Neural cell (in vitro differentiated cells): Measurements from ENCODE around the gene CD6. TPM values are rescaled to one million over a fixed set of nuclear protein-coding genes. Genes with fewer than 3 reads are reported as not detected.

Experiments
- H2AFZ ChIP-seq: fragments of 200-600, 300-800 bp; sonication (generic), shearing (Covaris generic); 2 replicates; pipeline ENCODE4 v1.6.0; 2014; ENCODE audit warnings: low read depth, mild to moderate bottlenecking, antibody characterized with exemption, low read length, moderate library complexity
- H3F3A ChIP-seq: fragments of 200-600 bp; shearing (Covaris generic); 2 replicates; pipeline ENCODE4 v1.6.1; 2016; ENCODE audit warnings: mild to moderate bottlenecking, moderate library complexity, mixed read lengths, antibody characterized with exemption, low read length; ENCODE audit not compliant: insufficient read depth, poor library complexity, severe bottlenecking
- H3K27ac ChIP-seq: fragments of 200-600, 300-800 bp; sonication (generic), shearing (Covaris generic); 2 replicates; pipeline ENCODE4 v1.5.1; 2014; ENCODE audit warnings: mild to moderate bottlenecking, low read length, moderate library complexity
- H3K27me3 ChIP-seq: fragments of 300-800, 200-600 bp; sonication (generic), shearing (Covaris generic); 2 replicates; pipeline ENCODE4 v1.6.0; 2014; ENCODE audit warnings: mild to moderate bottlenecking, low read depth, low read length, moderate library complexity; ENCODE audit not compliant: insufficient read depth
- H3K36me3 ChIP-seq: fragments of 300-800, 200-600 bp; sonication (generic), shearing (Covaris generic); 2 replicates; pipeline ENCODE4 v1.5.1; 2014; ENCODE audit warnings: mild to moderate bottlenecking, antibody characterized with exemption, low read length, moderate library complexity; ENCODE audit not compliant: insufficient read depth
- H3K4me2 ChIP-seq: fragments of 300-800, 200-600 bp; sonication (generic), shearing (Covaris generic); 2 replicates; pipeline ENCODE4 v1.6.0; 2014; ENCODE audit warnings: mild to moderate bottlenecking, low read length
- H3K4me3 ChIP-seq: fragments of 300-800, 200-600 bp; sonication (generic), shearing (Covaris generic); 2 replicates; pipeline ENCODE4 v1.5.1; 2014; ENCODE audit warnings: mild to moderate bottlenecking, low read length, moderate library complexity
- H3K79me2 ChIP-seq: fragments of 200-600 bp; shearing (Covaris generic); replicated peaks from 2 replicates; pipeline ENCODE4 v1.6.0; 2014; ENCODE audit warnings: mild to moderate bottlenecking, low read length, moderate library complexity; ENCODE audit not compliant: insufficient read depth
- H3K9ac ChIP-seq: fragments of 300-800, 200-600 bp; sonication (generic), shearing (Covaris generic); 2 replicates; pipeline ENCODE4 v1.6.1; 2016; ENCODE audit warnings: mild to moderate bottlenecking, low read length, mixed read lengths
- H3K9me2 ChIP-seq: fragments of 200-600 bp; shearing (Covaris generic); 2 replicates; pipeline ENCODE4 v1.6.1; 2016; ENCODE audit warnings: mild to moderate bottlenecking, low read length, mixed read lengths; ENCODE audit not compliant: insufficient read depth
- H3K9me3 ChIP-seq: fragments of 200-600, 300-800 bp; sonication (generic), shearing (Covaris generic); 2 replicates; pipeline ENCODE4 v1.6.1; 2016; ENCODE audit warnings: mild to moderate bottlenecking, mixed run types, low read length, moderate library complexity, mixed read lengths
- H4K20me1 ChIP-seq: fragments of 200-600 bp; shearing (Covaris generic); 2 replicates; pipeline ENCODE4 v1.6.1; 2016; ENCODE audit warnings: mild to moderate bottlenecking, mixed run types; ENCODE audit not compliant: insufficient read depth
- EP300 ChIP-seq: fragments of 450-650 bp; conservative IDR thresholded peaks from 2 replicates; pipeline ENCODE4 v1.6.1; 2014; ENCODE audit warnings: antibody characterized with exemption, mild to moderate bottlenecking, moderate library complexity; ENCODE audit not compliant: poor library complexity, severe bottlenecking
- EZH2 ChIP-seq: fragments of 200-600, 300-800 bp; shearing (Covaris generic), sonication (generic); IDR thresholded peaks from 2 replicates; pipeline ENCODE4 v1.6.1; 2014; ENCODE audit warnings: antibody characterized with exemption, low read length, borderline replicate concordance, mild to moderate bottlenecking; ENCODE audit not compliant: insufficient read depth, poor library complexity, severe bottlenecking
- MXI1 ChIP-seq: fragments of 450-650 bp; conservative IDR thresholded peaks from 2 replicates; pipeline ENCODE4 v1.6.1; 2014; ENCODE audit warnings: antibody characterized with exemption, mild to moderate bottlenecking; ENCODE audit not compliant: poor library complexity, severe bottlenecking
- POLR2AphosphoS5 ChIP-seq: IDR thresholded peaks from 2 replicates; pipeline ENCODE4 v1.6.1; 2012
- RAD21 ChIP-seq: fragments of 450-650 bp; conservative IDR thresholded peaks from 2 replicates; pipeline ENCODE4 v1.6.1; 2014; ENCODE audit warnings: antibody characterized with exemption, mild to moderate bottlenecking, moderate library complexity
- SMC3 ChIP-seq: fragments of 450-650 bp; conservative IDR thresholded peaks from 2 replicates; pipeline ENCODE4 v1.6.1; 2014; ENCODE audit warnings: antibody characterized with exemption, mild to moderate bottlenecking, moderate library complexity; ENCODE audit not compliant: poor library complexity
- TAF1 ChIP-seq: IDR thresholded peaks from 2 replicates; pipeline ENCODE4 v1.6.1; 2012; ENCODE audit warnings: low read depth
- polyA plus RNA-seq: library from polyadenylated mRNA; depleted of rRNA; stranded (reverse); fragments of >200 nt; gene quantifications from 2 replicates; pipeline ENCODE4 v1.2.3, GENCODE V29; 2014
- TF ChIP-seq, protein P1 (sequence below): IDR thresholded peaks from 2 replicates; pipeline ENCODE4 v1.6.1; 2012; ENCODE audit warnings: borderline replicate concordance
- TF ChIP-seq, protein P2 (sequence below): fragments of 450-650 bp; IDR thresholded peaks from 2 replicates; pipeline ENCODE4 v1.5.1; 2014; ENCODE audit warnings: antibody characterized with exemption, mild to moderate bottlenecking, moderate library complexity; ENCODE audit not compliant: poor library complexity, severe bottlenecking

CD6 gene
- polyA plus RNA-seq, 1 donor from 2014 or later: not detected

DNA sequence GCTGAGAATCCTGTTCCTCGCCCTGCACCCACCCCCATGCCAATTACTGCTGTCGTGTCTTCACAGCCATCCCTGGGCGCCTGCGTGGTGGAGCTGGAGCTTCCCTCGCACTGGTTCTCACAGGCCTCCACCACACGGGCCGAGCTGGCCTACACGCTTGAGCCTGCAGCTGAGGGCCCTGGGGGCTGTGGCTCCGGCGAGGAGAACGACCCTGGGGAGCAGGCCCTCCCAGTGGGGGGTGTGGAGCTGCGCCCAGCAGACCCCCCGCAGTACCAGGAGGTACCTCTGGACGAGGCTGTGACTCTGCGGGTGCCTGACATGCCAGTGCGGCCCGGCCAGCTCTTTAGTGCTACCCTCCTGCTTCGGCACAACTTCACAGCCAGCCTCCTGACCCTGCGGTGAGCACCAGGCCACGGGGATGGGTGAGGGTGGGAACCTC is 42.9 kb upstream of the CD6 start:
- no peaks in the 10 kb centered on the region for H3F3A ChIP-seq
- H3K9ac ChIP-seq: no peak overlapping the region
- no peak overlapping the region for H3K27ac ChIP-seq
- TF ChIP-seq EP300: no peak
- TF ChIP-seq POLR2AphosphoS5: no peak
- no peak for TF ChIP-seq SMC3
- no peak for TF ChIP-seq RAD21
- no peak for TF ChIP-seq TAF1
- TF ChIP-seq EZH2: no peak
- no peak for TF ChIP-seq MXI1
- TF ChIP-seq, protein P1, sequence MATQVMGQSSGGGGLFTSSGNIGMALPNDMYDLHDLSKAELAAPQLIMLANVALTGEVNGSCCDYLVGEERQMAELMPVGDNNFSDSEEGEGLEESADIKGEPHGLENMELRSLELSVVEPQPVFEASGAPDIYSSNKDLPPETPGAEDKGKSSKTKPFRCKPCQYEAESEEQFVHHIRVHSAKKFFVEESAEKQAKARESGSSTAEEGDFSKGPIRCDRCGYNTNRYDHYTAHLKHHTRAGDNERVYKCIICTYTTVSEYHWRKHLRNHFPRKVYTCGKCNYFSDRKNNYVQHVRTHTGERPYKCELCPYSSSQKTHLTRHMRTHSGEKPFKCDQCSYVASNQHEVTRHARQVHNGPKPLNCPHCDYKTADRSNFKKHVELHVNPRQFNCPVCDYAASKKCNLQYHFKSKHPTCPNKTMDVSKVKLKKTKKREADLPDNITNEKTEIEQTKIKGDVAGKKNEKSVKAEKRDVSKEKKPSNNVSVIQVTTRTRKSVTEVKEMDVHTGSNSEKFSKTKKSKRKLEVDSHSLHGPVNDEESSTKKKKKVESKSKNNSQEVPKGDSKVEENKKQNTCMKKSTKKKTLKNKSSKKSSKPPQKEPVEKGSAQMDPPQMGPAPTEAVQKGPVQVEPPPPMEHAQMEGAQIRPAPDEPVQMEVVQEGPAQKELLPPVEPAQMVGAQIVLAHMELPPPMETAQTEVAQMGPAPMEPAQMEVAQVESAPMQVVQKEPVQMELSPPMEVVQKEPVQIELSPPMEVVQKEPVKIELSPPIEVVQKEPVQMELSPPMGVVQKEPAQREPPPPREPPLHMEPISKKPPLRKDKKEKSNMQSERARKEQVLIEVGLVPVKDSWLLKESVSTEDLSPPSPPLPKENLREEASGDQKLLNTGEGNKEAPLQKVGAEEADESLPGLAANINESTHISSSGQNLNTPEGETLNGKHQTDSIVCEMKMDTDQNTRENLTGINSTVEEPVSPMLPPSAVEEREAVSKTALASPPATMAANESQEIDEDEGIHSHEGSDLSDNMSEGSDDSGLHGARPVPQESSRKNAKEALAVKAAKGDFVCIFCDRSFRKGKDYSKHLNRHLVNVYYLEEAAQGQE: no peak
- TF ChIP-seq, protein P2, sequence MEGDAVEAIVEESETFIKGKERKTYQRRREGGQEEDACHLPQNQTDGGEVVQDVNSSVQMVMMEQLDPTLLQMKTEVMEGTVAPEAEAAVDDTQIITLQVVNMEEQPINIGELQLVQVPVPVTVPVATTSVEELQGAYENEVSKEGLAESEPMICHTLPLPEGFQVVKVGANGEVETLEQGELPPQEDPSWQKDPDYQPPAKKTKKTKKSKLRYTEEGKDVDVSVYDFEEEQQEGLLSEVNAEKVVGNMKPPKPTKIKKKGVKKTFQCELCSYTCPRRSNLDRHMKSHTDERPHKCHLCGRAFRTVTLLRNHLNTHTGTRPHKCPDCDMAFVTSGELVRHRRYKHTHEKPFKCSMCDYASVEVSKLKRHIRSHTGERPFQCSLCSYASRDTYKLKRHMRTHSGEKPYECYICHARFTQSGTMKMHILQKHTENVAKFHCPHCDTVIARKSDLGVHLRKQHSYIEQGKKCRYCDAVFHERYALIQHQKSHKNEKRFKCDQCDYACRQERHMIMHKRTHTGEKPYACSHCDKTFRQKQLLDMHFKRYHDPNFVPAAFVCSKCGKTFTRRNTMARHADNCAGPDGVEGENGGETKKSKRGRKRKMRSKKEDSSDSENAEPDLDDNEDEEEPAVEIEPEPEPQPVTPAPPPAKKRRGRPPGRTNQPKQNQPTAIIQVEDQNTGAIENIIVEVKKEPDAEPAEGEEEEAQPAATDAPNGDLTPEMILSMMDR: no peak
- H3K36me3 ChIP-seq: no peaks in the 10 kb centered on the region
- no peak overlapping the region for H2AFZ ChIP-seq
- H3K79me2 ChIP-seq: peaks cover 36% of the 10 kb centered on the region
- no peaks in the 10 kb centered on the region for H3K9me2 ChIP-seq
- no peak overlapping the region for H3K4me3 ChIP-seq
- H3K9me3 ChIP-seq: no peaks in the 10 kb centered on the region
- no peaks in the 10 kb centered on the region for H3K27me3 ChIP-seq
- H3K4me2 ChIP-seq: no peak overlapping the region
- peaks cover 6% of the 10 kb centered on the region for H4K20me1 ChIP-seq

DNA sequence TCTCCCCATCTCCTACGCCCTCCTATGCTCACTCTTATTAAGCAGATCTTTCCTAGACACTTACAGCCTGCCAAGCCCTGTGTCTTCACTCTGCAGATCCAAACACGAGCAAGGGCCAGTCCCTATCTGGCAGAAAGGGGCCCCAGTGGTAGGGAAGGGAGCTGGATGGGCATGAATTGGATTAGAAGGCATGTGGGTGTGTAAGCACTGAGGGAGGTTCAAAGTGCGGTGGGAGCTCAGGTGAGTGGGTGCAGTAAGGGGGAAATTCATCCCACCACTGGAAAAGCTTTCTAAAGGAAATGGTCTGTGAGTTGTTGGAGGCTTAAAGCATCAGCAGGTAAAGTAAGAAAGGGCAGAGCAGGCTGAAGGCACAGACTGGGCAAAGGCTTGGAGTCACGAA is 41.7 kb upstream of the CD6 start:
- H3F3A ChIP-seq: no peaks in the 10 kb centered on the region
- H3K27me3 ChIP-seq: no peaks in the 10 kb centered on the region
- H4K20me1 ChIP-seq: peaks cover 6% of the 10 kb centered on the region
- TF ChIP-seq SMC3: no peak
- no peak for TF ChIP-seq TAF1
- TF ChIP-seq EP300: no peak
- TF ChIP-seq RAD21: no peak
- no peak for TF ChIP-seq POLR2AphosphoS5
- TF ChIP-seq EZH2: no peak
- H3K4me2 ChIP-seq: no peak overlapping the region
- H3K79me2 ChIP-seq: peaks cover 26% of the 10 kb centered on the region
- no peak overlapping the region for H2AFZ ChIP-seq
- H3K9me2 ChIP-seq: no peaks in the 10 kb centered on the region
- no peak overlapping the region for H3K4me3 ChIP-seq
- no peaks in the 10 kb centered on the region for H3K9me3 ChIP-seq
- no peak overlapping the region for H3K27ac ChIP-seq
- no peaks in the 10 kb centered on the region for H3K36me3 ChIP-seq
- no peak overlapping the region for H3K9ac ChIP-seq

DNA sequence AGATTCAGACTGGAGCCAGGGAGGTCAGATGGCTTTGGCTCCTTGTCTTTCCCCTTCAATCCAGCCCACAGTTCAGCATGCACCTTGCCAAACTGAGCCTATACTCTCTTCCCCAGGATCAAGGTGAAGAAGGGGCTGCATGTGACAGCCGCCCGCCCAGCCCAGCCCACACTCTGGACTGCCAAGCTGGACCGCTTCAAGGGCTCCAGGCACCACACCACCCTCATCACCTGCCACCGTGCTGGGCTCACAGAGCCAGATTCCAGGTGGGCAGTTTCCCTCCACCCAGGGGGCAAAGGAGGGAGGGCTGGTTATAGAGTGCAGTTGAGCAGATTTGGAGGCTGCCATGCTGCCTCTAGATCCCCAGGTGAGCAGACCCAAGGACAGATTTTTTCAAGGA is 41.1 kb upstream of the CD6 start:
- Histone ChIP-seq H4K20me1 (peaks cover 6% of the 10 kb centered on the region), H3K9me2 (no peaks in the 10 kb centered on the region), H3K9me3 (no peaks in the 10 kb centered on the region), H3F3A (no peaks in the 10 kb centered on the region), H3K79me2 (peaks cover 19% of the 10 kb centered on the region), H3K9ac (no peak overlapping the region), H3K4me2 (no peak overlapping the region), H3K27me3 (no peaks in the 10 kb centered on the region), H2AFZ (no peak overlapping the region), H3K36me3 (no peaks in the 10 kb centered on the region), H3K4me3 (no peak overlapping the region), H3K27ac (no peak overlapping the region)
- TF ChIP-seq, protein P2: no peak
- TF ChIP-seq TAF1: no peak
- no peak for TF ChIP-seq SMC3
- no peak for TF ChIP-seq EP300
- TF ChIP-seq EZH2: no peak
